WI38 (cell line): Measurements from ENCODE around the gene DDIT3.

Source experiments
- H3K4me3 ChIP-seq: 2 replicates; pipeline ENCODE4 v1.5.1; 2011; ENCODE audit warnings: low read depth, mild to moderate bottlenecking, control low read depth, low read length
- TF ChIP-seq, protein P1 (sequence below): IDR thresholded peaks from 2 replicates; pipeline ENCODE4 v1.5.1; 2012; ENCODE audit warnings: low read depth, mild to moderate bottlenecking, control low read depth, low read length

The DDIT3 gene

DNA sequence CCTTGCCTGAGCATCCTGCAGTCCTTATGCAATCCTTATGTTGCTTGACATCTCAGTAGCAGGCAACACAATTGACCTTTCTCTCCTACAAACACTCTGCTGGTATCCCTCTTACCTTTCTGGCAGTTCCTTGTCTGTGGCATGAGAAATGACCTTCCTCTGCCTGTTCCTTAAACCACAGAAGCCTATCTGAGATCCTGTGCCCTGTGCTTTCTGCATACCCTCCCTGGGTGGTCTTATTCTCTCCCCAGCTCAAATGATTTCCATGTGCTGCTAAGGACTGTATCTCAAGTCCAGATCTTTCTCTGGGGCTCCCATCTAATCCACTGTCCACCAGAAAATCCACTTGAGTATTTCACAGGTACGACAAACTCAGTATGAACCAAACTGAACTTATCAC is 38.6 kb downstream of the DDIT3 start:
- TF ChIP-seq, protein P1, sequence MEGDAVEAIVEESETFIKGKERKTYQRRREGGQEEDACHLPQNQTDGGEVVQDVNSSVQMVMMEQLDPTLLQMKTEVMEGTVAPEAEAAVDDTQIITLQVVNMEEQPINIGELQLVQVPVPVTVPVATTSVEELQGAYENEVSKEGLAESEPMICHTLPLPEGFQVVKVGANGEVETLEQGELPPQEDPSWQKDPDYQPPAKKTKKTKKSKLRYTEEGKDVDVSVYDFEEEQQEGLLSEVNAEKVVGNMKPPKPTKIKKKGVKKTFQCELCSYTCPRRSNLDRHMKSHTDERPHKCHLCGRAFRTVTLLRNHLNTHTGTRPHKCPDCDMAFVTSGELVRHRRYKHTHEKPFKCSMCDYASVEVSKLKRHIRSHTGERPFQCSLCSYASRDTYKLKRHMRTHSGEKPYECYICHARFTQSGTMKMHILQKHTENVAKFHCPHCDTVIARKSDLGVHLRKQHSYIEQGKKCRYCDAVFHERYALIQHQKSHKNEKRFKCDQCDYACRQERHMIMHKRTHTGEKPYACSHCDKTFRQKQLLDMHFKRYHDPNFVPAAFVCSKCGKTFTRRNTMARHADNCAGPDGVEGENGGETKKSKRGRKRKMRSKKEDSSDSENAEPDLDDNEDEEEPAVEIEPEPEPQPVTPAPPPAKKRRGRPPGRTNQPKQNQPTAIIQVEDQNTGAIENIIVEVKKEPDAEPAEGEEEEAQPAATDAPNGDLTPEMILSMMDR, result no peak
- H3K4me3 ChIP-seq, result no peak overlapping the region

- no peak within 1 kb of the TSS for H3K4me3 ChIP-seq
- TF ChIP-seq, protein P1, result no peak
Observed at GRCh38 chr12:57479376-57480115, 40.8 kb downstream of the DDIT3 start, which contains the start of gene ARHGAP9. Gene ARHGAP9 (minus strand): TSS chr12:57479866. CDS start chr12:57479406, 460 bp downstream.

DNA sequence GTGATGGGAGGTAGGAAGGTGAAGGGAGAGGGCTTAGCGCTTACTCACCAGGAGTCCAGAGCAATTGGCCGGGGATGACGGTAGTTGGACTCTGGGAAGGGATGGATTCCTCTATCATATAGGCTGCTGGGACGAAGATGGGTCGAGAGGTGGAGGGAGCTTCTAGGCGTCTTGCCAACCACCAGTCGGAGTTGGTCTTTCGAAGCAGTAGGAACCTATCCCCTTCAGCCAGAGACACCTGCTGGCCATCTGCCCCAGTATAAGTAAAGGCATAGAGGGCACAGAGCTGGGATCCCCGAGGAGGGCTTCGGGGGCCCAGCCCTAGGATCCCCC is 41.3 kb downstream of the DDIT3 start:
- H3K4me3 ChIP-seq, result no peak overlapping the region

DNA sequence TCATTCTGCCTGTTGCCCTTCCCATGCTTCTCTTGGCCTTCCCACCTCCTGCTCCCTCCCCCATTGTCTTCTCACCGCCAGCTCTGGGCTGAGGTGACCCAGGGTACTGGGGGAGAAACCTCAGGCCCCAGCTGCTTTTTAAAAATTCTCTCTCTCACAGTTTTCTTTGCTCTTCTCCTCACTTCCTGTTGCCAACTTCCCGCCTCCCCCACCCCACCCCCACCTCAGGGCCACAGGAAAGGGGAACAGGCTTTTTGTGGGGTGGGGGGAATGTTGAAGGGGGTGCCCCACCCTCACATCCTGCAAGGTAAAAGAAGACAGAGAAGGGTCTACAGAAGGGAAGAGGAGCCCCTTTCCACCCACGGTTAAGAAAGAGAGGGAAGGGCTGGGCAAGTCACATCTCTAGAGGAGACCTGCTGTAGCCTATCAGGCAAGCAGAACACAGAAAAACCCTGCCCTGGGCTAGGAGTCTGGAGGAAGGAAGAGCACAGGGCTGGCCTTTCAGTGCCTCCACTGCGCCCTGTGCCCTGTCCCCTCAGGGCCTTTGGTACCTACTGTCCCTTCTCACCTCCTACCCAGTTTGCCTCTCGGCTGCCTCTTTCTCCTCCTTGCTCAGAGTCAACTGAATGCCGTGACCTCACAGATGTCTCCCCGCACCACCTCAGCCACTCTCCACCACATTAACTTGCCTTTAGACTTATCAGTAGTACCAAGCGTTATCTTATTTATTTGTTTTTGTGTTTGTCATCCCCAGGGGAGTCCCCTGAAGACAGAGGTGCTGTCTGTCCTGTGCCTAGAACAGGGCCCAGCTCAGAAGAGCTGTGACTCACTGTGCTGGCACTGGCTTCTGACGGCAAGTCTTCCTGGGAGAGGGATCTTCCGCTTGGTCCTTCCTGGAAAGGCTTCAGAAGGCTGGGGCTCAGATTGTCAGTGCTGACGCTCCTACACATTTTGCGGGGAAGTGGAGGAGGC is 42.3 kb downstream of the DDIT3 start:
- H3K4me3 ChIP-seq, result no peak overlapping the region
- TF ChIP-seq, protein P1, result no peak

More for the DNA sequence above, 41.3 kb downstream of the DDIT3 start:
- TF ChIP-seq, protein P1, result no peak

DNA sequence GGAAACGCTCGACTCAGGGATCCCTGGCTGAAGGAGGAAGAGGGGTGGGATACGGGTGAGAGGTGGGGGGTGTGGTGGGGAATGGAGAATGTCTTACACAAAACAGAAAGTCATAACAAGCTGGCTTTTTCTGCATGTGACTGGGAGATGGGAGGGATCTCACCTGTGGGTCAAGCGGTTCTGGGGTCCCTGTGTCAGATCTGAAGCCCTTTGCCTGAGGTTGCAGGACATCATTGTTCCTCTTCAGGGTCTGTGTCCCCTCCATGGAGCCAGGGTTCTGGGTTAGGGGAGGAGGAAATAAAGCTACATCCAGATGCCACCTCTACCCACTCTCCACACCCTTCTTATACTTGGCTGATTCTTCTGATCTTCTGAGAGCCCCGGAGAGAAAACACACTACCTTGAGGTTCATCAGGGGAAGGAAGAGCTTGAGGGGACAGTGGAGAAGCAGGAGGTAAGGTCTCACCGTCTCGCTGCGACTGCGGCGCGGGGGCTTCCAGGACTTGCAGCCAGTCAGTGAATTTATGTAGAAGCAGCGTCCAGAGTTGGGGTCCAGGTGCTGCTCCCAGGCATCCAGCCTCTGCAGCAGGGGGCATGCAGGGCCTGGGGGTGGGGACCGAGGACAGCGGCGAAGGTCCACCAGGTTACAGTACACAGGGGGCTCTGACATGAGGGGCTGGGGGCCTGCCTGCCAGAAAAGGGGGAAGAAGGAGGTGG is 43.2 kb downstream of the DDIT3 start:
- no peak overlapping the region for H3K4me3 ChIP-seq
- TF ChIP-seq, protein P1, result no peak

- H3K4me3 ChIP-seq, result no peak overlapping the region
- TF ChIP-seq, protein P1, result no peak
Observed at GRCh38 chr12:57476162-57476992, 43.9 kb downstream of the DDIT3 start.
